ENCODE data around the gene IRF2BPL. TPM values are rescaled to one million over a fixed set of nuclear protein-coding genes. Genes with fewer than 3 reads are reported as not detected.

The IRF2BPL gene
- total and polyA plus RNA-seq, 2 of the 4 experiments (the other 2 are of a cell fraction) = 6.3 to 14.5 TPM

DNA sequence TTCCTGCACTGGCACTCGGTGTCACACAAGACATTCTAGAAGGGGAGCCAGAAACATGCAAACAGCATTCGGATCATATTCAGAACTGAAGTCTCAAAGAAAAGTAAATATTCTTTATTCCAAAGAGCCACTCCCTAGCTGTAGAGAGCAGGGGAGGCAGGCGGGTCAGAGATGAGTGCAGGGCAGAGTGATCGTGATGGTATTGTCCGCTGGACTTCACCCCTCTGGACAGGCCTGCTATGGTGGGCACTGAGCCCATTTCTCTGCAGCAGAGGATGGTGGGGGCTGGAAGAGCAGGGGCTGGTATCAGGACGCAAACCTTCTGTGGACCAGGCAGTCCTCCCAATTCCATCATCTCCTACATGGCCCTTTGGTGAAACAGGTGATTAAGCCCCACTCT is 25.6 kb downstream of the IRF2BPL start:
- dilution Hi-C loops (cut with HindIII; ENCODE audit: low sequenced_read_pairs, unreplicated experiment) = no loop called here
- H2BK15ac ChIP-seq (ENCODE audit: low read depth, low read length) = no peak overlapping the region
- peaks cover 6% of the 10 kb centered on the region for H3K9me1 ChIP-seq (ENCODE audit: insufficient read depth, low read length)
- no peaks in the 10 kb centered on the region for H3K27me3 ChIP-seq (ENCODE audit: control insufficient read depth, insufficient read depth, low read length)
- no peak overlapping the region for H2BK120ac ChIP-seq (ENCODE audit: low read depth, low read length)
- ChIA-PET CTCF (interaction anchor here (1.0 kb wide), 1 partner anchor 90 kb away, joined by 3 read pairs; no protein-coding TSS in a partner anchor), POLR2A (ENCODE audit: unreplicated experiment) (interaction anchor here (0.5 kb wide), 1 partner anchor 17 kb away, joined by 13 read pairs; no protein-coding TSS in a partner anchor)
- no peak overlapping the region for H3K9ac ChIP-seq (ENCODE audit: low read depth, low read length)
- no peak overlapping the region for H3K27ac ChIP-seq (ENCODE audit: insufficient read depth, low read length)
- ATAC-seq (ENCODE audit: low read depth) (no peak), DNase-seq (no peak)
- H2BK20ac ChIP-seq (ENCODE audit: low read depth, low read length) = no peak overlapping the region
- no peak overlapping the region for H2AK5ac ChIP-seq (ENCODE audit: low read depth, low read length)
- H4K8ac ChIP-seq (ENCODE audit: low read depth in 2 of 2, low read length in 2 of 2) = no peak overlapping the region
- H3K79me1 ChIP-seq (ENCODE audit: low read depth in 1 of 2, low read length in 2 of 2) = no peaks in the 10 kb centered on the region
- no peak overlapping the region for H2AK9ac ChIP-seq (replicated peaks; ENCODE audit: low read depth, low read length, poor library complexity)
- no peak overlapping the region for H4K5ac ChIP-seq (ENCODE audit: low read depth, low read length)
- no peak overlapping the region for H3K4me2 ChIP-seq (ENCODE audit: low read depth, low read length)
- peaks cover 17% of the 10 kb centered on the region for H3K4me1 ChIP-seq (ENCODE audit: control insufficient read depth, insufficient read depth, low read length)
- H2BK5ac ChIP-seq (ENCODE audit: low read depth, low read length, poor library complexity, severe bottlenecking) = no peak overlapping the region
- in situ Hi-C loops (cut with MboI; ENCODE audit: low sequenced_read_pairs) = no loop called here
- no peak overlapping the region for H3K56ac ChIP-seq (ENCODE audit: extremely low read depth, insufficient read depth, low read length)
- H3K23ac ChIP-seq (ENCODE audit: low read depth, low read length) = no peak overlapping the region
- TF ChIP-seq RAD21 (IDR thresholded peaks at IDR 0.05; ENCODE audit: low read length) = no peak
- H4K20me1 ChIP-seq (ENCODE audit: insufficient read depth, low read length) = no peaks in the 10 kb centered on the region
- BruUV-seq (replicated peaks) = no TSS peak
- intact Hi-C loops (cut with micrococcal nuclease) = no loop called here
- H3K4ac ChIP-seq (ENCODE audit: low read depth, low read length) = no peak overlapping the region
- no peak overlapping the region for H2AFZ ChIP-seq (replicated peaks; ENCODE audit: low read length, poor library complexity)
- no peaks in the 10 kb centered on the region for H3K9me3 ChIP-seq (ENCODE audit: control insufficient read depth, insufficient read depth, low read length)
- no peak overlapping the region for H3K4me3 ChIP-seq (ENCODE audit: insufficient read depth, low read depth, low read length)
- no peaks in the 10 kb centered on the region for H3K36me3 ChIP-seq (ENCODE audit: control insufficient read depth, insufficient read depth, low read length)
- no peak overlapping the region for H3K14ac ChIP-seq (replicated peaks; ENCODE audit: low read depth, low read length)
- no CpG with 5 or more reads among the region's 6 CpGs for WGBS, 2 experiments (ENCODE audit: extremely low coverage in 2 of 2, insufficient read length in 1 of 2)
- H4K91ac ChIP-seq (ENCODE audit: insufficient read depth, low read depth, low read length) = no peak overlapping the region
- no peak overlapping the region for H3K18ac ChIP-seq (ENCODE audit: low read depth, low read length)

All from IMR-90 (cell line).